NCI-H1092 (cell line): Measurements from ENCODE around the gene NUB1.
"Not testable (repeated sequence)": the region's sequence is repeated elsewhere in the genome, so short reads cannot be mapped to it uniquely, and the experiment has no call there.

Experiments used
- DNase-seq: peaks from one replicate; lab custom pipeline; 2025; lab: John Stamatoyannopoulos, UW

The NUB1 gene

GRCh38 chr7:151341357-151342101 lies at the start of gene NUB1:
TSS of gene NUB1 (plus strand) at chr7:151341812. CDS start at chr7:151345350, 3,538 bp downstream.
- DNase-seq, result peak; percentile 88

DNA sequence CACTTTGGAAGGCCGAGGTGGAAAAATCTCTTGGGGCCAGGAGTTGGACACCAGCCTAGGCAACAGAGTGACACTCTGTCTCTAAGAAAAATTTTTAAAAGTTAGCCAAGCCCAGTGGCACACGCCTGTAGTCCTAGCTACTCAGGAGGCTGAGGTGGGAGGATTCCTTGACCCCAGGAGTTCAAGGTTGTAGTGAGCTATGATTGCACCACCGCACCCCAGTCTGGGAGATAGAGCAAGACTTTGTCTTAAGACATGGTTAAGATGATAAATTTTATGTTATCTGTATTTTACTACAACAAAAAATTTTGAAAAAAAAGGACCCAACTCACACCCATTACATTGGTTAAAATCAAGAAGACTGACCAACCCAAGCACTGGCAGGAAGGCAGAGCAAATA lies 48.8 kb upstream of the NUB1 start:
- DNase-seq, result no peak

DNA sequence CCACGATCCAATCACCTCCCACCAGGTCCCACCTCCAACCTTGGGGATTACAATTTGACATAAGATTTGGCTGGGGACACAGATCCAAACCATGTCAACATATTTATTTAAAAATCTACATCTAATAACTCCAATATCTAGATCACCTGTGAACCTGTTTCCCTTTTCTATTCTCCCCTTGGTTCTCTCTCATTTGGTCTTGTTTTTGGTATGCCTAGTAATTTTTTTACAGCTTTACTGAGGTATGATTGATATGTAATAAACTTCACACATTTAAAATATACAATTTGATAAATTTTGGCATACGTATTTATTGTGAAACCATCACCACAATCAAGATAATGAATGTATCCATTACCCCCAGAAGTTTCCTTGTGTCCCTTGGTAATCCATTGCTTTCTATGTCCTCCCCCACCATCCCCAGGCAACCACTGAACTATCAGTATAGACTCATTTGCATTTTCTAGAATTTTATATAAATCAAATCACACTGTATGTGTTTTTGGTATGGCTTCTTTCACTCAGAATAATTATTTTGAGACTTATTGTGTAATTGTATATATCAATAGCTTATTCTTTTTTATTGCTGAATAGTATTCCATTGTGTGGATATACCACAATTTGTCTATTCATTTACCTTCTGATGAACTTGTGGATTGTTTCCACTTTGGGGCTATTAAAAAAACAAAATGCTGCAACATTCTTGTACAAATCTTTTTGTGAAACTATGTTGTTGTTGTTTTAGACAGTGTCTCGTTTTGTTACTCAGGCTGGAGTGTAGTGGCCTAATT lies 45.2 kb upstream of the NUB1 start:
- DNase-seq, result no peak

DNA sequence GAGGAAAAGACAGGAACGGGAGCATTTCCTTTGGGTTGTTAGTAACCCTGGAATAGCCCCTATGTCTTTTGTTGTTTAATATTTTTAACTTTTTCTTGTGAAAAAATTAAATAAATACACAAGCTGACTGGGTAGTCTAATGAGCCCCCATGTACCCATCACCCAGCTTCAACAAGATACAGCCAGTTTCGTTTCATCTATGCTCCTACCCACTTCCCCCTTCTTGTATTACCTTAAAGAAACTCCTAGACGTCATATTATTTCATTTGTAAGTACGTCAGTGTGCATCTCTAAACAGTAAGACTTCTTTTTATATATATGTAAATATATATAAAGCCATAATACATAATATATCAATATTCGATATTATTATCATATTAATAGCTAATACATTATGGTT lies 42.8 kb upstream of the NUB1 start:
- no peak for DNase-seq

DNA sequence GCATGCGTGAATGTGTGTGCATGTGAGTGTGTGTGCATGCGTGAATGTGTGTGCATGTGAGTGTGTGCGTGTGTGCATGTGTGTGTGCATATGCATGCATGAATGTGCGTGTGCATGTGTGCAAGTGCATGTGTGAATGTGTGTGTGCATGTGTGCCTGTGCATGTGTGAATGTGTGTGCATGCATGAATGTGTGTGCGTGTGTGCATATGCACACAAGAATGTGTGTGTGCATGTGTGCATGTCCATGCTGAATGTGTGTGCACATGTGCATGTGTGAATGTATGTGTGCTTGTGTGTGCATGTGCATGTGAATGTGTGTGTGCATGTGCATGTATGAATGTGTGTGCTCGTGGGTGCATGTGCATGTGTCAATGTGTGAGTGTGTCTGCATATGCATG lies 42.1 kb upstream of the NUB1 start:
- DNase-seq, result no peak

DNA sequence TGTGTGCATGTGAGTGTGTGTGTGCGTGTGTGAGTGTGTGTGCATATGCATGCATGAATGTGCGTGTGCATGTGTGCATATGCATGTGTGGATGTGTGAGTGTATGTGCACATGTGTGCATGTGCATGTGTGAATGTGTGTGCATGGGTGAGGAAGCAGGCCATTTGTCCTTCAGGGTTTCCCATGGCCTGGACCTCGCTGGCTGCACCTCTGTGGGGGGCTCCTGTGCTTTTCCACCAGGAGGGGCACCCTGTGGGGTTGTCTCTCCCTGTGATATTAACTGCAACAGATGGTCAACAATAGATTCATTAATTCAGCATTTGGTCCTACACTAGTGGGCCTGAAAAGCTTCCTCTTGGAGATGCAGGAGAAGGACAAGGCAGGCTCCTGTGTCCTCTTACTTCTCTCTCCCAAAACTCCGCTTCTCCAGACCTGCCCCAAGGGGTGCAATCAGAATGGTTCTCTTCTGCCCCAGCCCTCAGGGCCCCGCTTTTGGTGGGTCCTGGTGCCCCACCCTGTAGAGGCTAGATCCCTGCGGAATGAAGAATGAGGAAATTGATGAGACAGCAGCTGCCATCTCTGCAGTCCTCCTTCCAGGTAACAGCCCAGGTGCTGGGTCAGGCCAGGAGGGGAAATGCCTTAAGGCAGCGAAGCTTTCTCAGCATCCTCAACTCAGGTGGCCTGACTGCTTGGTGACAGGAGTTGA lies 41.5 kb upstream of the NUB1 start:
- no peak for DNase-seq

- no peak for DNase-seq
Measured at GRCh38 chr7:151301471-151302462, 39.8 kb upstream of the NUB1 start.

DNA sequence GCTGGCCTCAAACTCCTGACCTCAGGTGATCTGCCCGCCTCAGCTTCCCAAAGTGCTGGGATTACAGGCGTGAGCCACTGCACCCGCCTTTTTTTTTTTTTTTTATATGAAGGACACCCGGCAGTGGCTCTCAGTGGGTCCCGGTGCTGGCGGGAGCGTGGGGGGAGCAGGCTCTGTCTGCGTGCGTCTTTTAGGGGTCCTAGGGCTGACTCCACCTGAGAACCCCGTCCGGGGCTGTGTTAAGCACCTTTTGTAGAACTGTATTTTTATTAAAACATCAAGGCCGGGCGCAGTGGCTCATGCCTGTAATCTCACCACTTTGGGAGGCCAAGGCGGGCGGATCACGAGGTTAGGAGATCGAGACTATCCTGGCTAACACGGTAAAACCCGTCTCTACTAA lies 37.4 kb upstream of the NUB1 start:
- not testable (repeated sequence) for DNase-seq

DNA sequence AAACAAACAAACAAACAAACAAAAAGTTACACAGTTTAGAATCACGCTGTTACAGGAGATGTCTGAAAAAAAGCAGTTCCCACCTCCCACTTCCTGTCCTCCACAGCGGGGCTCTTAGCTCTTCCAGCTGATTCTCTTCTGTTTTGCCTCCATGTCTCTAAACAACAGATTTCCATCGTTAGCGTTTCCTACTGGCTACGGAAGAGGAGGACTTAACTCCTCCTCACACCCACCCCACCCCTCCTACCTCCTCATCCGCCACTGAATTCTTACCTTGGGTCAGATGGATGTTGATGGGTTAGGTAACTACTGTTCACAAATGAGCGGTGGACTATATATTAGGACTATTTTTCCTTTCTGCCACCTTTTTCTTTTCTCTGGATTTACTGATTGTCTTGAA lies 36.8 kb upstream of the NUB1 start:
- DNase-seq, result no peak

GRCh38 chr7:151306374-151306773 lies 35.2 kb upstream of the NUB1 start:
- DNase-seq, result no peak

DNA sequence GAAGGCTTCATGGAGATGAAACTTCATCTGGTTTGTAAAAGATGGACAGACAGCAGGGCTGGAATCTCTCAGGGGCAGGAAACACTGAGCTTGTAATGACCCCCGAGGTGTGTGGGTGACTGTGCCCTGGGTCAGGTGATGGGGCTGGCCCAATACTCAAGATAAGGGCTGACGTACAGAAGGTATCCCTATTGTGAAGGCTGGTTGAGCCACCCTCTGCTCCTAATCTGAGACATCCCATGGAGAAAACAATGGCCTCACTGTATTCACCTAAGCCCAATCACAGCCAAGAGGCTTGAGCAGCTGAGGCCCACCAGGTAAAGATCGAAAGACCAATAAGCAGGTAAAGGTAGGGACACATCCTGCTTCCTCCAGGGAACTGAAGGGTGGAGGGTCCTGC lies 34.8 kb upstream of the NUB1 start:
- no peak for DNase-seq

DNA sequence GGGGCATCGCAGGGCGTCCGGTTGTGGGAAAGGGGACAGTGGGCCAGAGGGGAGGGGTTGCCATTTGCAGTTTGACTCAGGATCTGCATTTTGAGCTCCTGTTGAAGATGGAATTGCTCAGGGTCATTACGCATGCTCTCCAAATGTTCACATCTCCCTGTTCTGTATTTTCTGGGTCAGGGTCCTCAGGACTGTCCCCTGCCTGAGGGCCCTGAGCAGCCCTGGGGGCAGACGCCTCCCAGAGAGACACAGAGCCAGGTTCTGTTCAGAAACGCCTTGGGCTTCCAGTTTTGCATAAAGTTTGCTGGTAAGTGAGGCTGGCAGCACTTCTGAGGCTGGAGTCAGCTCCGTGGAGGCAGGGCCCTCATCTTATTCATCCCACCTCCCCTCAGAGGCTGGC lies 34.1 kb upstream of the NUB1 start:
- no peak for DNase-seq

DNA sequence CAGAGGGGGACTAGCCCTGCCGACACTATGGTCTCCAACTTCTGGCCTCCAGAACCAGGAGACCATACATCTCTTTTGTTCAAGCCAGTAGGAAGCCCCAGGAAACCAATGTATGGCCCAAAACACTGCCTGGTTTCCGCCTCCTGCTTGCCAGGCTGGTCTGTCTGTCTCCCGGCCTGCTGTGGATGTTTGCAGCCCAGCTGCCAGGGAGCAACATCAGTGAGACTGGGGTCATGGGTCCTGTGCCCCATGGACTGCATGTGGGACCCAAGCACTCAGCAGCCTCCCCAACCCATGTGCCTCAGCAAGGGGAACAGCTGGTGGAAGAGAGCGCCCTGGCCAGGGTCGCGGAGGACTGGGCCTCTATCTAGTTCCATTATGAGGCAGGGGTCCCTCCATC lies 33.4 kb upstream of the NUB1 start:
- DNase-seq, result no peak

- DNase-seq, result no peak
Measured at GRCh38 chr7:151308791-151309190, 32.8 kb upstream of the NUB1 start.

- DNase-seq, result no peak
Measured at GRCh38 chr7:151309311-151309710, 32.3 kb upstream of the NUB1 start.

GRCh38 chr7:151310578-151310977 lies 31.0 kb upstream of the NUB1 start:
- no peak for DNase-seq

- no peak for DNase-seq
Measured at GRCh38 chr7:151311294-151311864, 30.2 kb upstream of the NUB1 start.

DNA sequence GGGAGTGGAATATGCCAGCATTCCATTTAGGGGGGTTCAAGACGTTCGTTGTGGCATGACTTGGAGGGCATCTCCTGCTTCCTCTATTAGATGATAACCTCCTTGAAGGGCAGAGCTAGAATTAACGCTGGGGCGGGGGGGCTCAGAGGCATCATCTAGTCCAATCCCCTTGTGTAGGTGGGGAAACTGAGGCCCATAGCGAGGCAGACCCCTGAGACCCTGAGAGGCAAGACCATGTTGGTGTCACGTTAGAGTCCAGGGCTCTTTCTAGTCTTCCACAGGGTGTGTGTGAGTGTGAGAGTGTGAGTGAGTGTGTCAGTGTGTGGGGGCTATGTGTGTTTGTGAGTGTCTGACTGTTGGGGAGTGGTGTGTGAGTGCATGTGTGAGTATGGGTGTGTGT lies 29.3 kb upstream of the NUB1 start:
- no peak for DNase-seq

GRCh38 chr7:151312831-151313809 lies 28.5 kb upstream of the NUB1 start:
- DNase-seq, result no peak

DNA sequence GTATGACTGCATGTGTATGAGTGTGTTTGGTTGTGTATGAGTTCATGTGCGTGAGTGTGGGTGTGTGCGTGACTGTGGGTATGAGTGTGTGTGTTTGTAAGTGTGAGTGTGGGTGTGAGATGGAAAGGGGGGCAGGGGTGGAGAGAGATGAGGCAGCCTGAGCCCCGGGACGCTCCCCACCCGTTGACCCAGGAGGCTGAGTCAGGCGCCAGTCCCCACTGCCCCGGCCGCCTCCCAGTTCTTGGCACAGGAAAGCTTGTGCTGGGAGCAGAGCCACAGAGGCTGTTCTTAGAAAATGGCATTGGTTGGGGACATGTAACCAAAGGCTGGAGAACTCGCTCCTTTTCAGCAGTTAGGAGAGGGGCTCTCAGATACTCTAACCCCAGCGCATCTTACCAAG lies 27.8 kb upstream of the NUB1 start:
- no peak for DNase-seq
